OCI-LY1 (cell line): Measurements from ENCODE around the gene ALDH3B2.

Experiments
- EZH2 ChIP-seq: fragments of 200-600 bp; sonication (generic), shearing (Covaris generic); IDR thresholded peaks from 2 replicates; pipeline ENCODE4 v1.8.0; 2017; ENCODE audit warnings: borderline replicate concordance, mixed run types, mild to moderate bottlenecking, antibody characterized with exemption, low read length, moderate library complexity, mixed read lengths
- TF ChIP-seq, protein P1 (sequence below): fragments of 200-600 bp; sonication (generic), shearing (Covaris generic); IDR thresholded peaks from 2 replicates; pipeline ENCODE4 v1.5.1; 2017; ENCODE audit warnings: mild to moderate bottlenecking, antibody characterized with exemption, low read length, moderate library complexity, mixed read lengths

DNA sequence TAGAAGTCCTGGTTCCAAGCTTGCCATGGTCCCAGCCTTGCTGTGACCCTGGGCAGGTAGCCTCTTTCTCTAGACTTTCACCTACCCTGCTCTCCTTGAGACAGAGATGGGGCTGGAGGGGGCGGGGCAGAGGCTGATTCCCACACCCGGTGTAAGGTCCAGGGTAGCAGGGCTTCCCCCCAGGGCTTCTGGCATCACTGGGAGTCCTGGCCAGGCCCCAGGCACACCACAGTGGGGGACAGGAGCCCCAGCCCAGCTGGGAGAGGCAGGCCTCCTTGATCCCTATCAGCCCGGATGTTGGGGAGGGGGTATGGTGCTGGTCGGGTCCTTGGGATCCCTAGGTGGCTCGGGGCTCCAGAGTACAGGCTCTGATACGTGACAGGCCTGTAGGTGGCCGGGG, 43.0 kb downstream of the ALDH3B2 start:
- TF ChIP-seq, protein P1, sequence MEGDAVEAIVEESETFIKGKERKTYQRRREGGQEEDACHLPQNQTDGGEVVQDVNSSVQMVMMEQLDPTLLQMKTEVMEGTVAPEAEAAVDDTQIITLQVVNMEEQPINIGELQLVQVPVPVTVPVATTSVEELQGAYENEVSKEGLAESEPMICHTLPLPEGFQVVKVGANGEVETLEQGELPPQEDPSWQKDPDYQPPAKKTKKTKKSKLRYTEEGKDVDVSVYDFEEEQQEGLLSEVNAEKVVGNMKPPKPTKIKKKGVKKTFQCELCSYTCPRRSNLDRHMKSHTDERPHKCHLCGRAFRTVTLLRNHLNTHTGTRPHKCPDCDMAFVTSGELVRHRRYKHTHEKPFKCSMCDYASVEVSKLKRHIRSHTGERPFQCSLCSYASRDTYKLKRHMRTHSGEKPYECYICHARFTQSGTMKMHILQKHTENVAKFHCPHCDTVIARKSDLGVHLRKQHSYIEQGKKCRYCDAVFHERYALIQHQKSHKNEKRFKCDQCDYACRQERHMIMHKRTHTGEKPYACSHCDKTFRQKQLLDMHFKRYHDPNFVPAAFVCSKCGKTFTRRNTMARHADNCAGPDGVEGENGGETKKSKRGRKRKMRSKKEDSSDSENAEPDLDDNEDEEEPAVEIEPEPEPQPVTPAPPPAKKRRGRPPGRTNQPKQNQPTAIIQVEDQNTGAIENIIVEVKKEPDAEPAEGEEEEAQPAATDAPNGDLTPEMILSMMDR = no peak
- no peak for TF ChIP-seq EZH2
